ENCODE results near the gene F2RL3. TPM values are rescaled to one million over a fixed set of nuclear protein-coding genes. Genes with fewer than 3 reads are reported as not detected.
A peak's percentile ranks its signal among the peaks of the same experiment; 100 is the strongest.

The F2RL3 gene
- total and polyA plus RNA-seq, 5 experiments from 2014 or later = 0.24 TPM; not detected in 4

GRCh38 chr19:16890461-16891184 is 1.8 kb downstream of the F2RL3 start:
- Mint-ChIP-seq H3K4me3 (no peak overlapping the region), H3K9me3 (no peaks in the 10 kb centered on the region), H3K27me3 (peaks cover 0 to 40% (median 5%) of the 10 kb centered on the region in 5 donors), H3K27ac (peak overlapping the region in 1 of 10 donors; percentile 44), H3K4me1 (peaks cover 12 to 36% (median 27%) of the 10 kb centered on the region in 4 donors), H3K36me3 (no peaks in the 10 kb centered on the region)
- POLR2A ChIA-PET = no interaction called here
- no peak for DNase-seq
- ATAC-seq = no peak

DNA sequence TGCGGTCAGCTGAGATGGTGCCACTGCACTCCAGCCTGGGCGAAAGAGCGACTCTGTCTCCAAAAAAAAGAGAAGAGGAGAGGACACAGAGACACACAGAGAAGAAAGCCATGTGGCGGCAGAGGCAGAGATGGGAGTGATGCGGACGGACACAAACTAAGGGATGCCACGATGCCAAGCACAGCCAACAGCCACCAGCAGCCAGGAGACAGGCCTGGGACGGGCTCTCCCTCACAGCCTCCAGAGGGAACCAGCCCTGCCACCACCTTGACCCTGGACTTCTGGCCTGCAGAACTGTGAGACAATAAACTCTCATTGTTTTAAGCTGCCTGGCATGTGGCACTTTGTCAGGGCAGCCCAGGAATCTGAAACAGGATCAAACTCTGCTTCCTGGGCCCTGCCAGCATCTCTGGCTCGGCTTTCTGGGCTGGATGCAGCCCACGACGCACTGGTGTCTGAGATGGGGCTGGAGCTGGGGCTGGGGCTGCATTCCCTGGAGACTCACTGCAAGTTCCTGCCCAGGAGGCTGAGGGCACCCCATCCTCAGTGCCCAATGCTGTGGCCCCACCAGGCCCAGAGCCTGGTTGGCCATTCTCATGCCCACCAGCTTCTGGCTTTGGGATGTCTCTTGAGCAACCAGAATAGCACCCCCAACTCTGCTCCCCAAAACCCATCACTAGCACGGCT is 3.0 kb downstream of the F2RL3 start:
- peaks cover 12 to 36% (median 29%) of the 10 kb centered on the region in 4 donors for H3K4me1 Mint-ChIP-seq
- DNase-seq (no peak), ATAC-seq (no peak)
- POLR2A ChIA-PET = no interaction called here
- no peak overlapping the region for H3K27ac Mint-ChIP-seq
- peaks cover 0 to 40% (median 5%) of the 10 kb centered on the region in 5 donors for H3K27me3 Mint-ChIP-seq
- H3K4me3 Mint-ChIP-seq = no peak overlapping the region
- no peaks in the 10 kb centered on the region for H3K36me3 Mint-ChIP-seq
- no peaks in the 10 kb centered on the region for H3K9me3 Mint-ChIP-seq

DNA sequence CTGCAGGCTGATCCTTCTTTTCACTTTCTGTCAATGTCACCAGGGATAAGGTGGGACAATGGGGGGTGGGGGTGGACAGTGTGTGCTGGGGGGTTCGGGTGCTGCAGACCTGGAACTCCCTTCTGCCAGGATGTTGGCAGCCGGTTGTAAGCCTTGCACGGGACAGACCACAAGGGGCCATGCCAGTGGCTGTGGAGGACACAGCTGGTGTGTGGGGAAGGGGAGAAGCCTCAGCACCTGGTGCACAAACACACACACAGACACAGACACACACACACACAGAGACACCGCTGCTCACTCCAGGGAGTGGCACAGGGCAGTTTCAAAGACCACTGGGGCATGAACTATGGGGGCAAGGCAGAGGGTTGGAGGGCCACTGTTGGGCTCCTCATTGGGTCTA is 3.6 kb downstream of the F2RL3 start:
- POLR2A ChIA-PET = no interaction called here
- Mint-ChIP-seq H3K4me1 (peaks cover 12 to 36% (median 29%) of the 10 kb centered on the region in 4 donors), H3K4me3 (no peak overlapping the region), H3K27me3 (peaks cover 0 to 35% (median 5%) of the 10 kb centered on the region in 5 donors), H3K9me3 (no peaks in the 10 kb centered on the region), H3K27ac (peak overlapping the region in 1 of 10 donors; percentile 29), H3K36me3 (no peaks in the 10 kb centered on the region)
- no peak for DNase-seq
- no peak for ATAC-seq

- H3K27me3 Mint-ChIP-seq = peaks cover 0 to 31% (median 5%) of the 10 kb centered on the region in 5 donors
- H3K27ac Mint-ChIP-seq = peak overlapping the region in 2 of 10 donors; percentile 13 to 53
- H3K4me1 Mint-ChIP-seq = peaks cover 12 to 39% (median 30%) of the 10 kb centered on the region in 4 donors
- no peaks in the 10 kb centered on the region for H3K9me3 Mint-ChIP-seq
- ATAC-seq (no peak), DNase-seq (no peak)
- POLR2A ChIA-PET = interaction anchor here (0.6 kb wide), 1 partner anchor 17 kb away, joined by 3 read pairs; no protein-coding TSS in a partner anchor
- no peaks in the 10 kb centered on the region for H3K36me3 Mint-ChIP-seq
- peak overlapping the region in 5 of 10 donors; percentile 26 to 63 (median 48) for H3K4me3 Mint-ChIP-seq
These were observed 4.3 kb downstream of the F2RL3 start for GRCh38 chr19:16892868-16893685.

GRCh38 chr19:16893686-16893989 is 4.8 kb downstream of the F2RL3 start:
- POLR2A ChIA-PET = interaction anchor here (0.6 kb wide), 1 partner anchor 16 kb away, joined by 3 read pairs; no protein-coding TSS in a partner anchor
- H3K9me3 Mint-ChIP-seq = no peaks in the 10 kb centered on the region
- H3K4me3 Mint-ChIP-seq = peak overlapping the region in 3 of 10 donors; percentile 31 to 63 (median 49)
- H3K27me3 Mint-ChIP-seq = peaks cover 0 to 27% (median 3%) of the 10 kb centered on the region in 5 donors
- peak overlapping the region in 2 of 10 donors; percentile 53 to 55 for H3K27ac Mint-ChIP-seq
- DNase-seq = peak in 2 of 10 donors; percentile 11 to 23
- H3K36me3 Mint-ChIP-seq = no peaks in the 10 kb centered on the region
- H3K4me1 Mint-ChIP-seq = peaks cover 14 to 40% (median 32%) of the 10 kb centered on the region in 4 donors
- no peak for ATAC-seq

- POLR2A ChIA-PET = interaction anchor here (0.6 kb wide), 1 partner anchor 16 kb away, joined by 3 read pairs; no protein-coding TSS in a partner anchor
- peak overlapping the region in 2 of 10 donors; percentile 18 to 49 for H3K4me3 Mint-ChIP-seq
- no peaks in the 10 kb centered on the region for H3K36me3 Mint-ChIP-seq
- H3K9me3 Mint-ChIP-seq = no peaks in the 10 kb centered on the region
- peak overlapping the region in 1 of 10 donors; percentile 55 for H3K27ac Mint-ChIP-seq
- peaks cover 11 to 41% (median 32%) of the 10 kb centered on the region in 4 donors for H3K4me1 Mint-ChIP-seq
- H3K27me3 Mint-ChIP-seq = peaks cover 0 to 24% (median 3%) of the 10 kb centered on the region in 5 donors
- ATAC-seq (no peak), DNase-seq (no peak)
These were observed 5.3 kb downstream of the F2RL3 start for GRCh38 chr19:16894080-16894479.

- Mint-ChIP-seq H3K9me3 (no peaks in the 10 kb centered on the region), H3K27me3 (peaks cover 0 to 19% (median 3%) of the 10 kb centered on the region in 5 donors), H3K36me3 (no peaks in the 10 kb centered on the region), H3K27ac (peak overlapping the region in 4 of 10 donors; percentile 21 to 75 (median 63)), H3K4me1 (peaks cover 14 to 47% (median 40%) of the 10 kb centered on the region in 4 donors), H3K4me3 (peak overlapping the region; percentile 2 to 72 (median 52))
- DNase-seq (peak in 1 of 10 donors; percentile 58), ATAC-seq (no peak)
- POLR2A ChIA-PET = no interaction called here
These were observed 6.8 kb downstream of the F2RL3 start for GRCh38 chr19:16895467-16896145.

GRCh38 chr19:16896146-16897028 is 7.6 kb downstream of the F2RL3 start:
- ATAC-seq (peak; percentile 19 to 45), DNase-seq (peak in 5 of 10 donors; percentile 2 to 54 (median 10))
- Mint-ChIP-seq H3K4me1 (peaks cover 14 to 47% (median 40%) of the 10 kb centered on the region in 4 donors), H3K27ac (peak overlapping the region in 3 of 10 donors; percentile 51 to 72 (median 59)), H3K9me3 (no peaks in the 10 kb centered on the region), H3K36me3 (no peaks in the 10 kb centered on the region), H3K4me3 (peak overlapping the region; percentile 55 to 82 (median 70)), H3K27me3 (peaks cover 0 to 17% (median 3%) of the 10 kb centered on the region in 5 donors)
- POLR2A ChIA-PET = interaction anchor here (0.6 kb wide), 1 partner anchor 123 kb away, joined by 3 read pairs; no protein-coding TSS in a partner anchor

DNA sequence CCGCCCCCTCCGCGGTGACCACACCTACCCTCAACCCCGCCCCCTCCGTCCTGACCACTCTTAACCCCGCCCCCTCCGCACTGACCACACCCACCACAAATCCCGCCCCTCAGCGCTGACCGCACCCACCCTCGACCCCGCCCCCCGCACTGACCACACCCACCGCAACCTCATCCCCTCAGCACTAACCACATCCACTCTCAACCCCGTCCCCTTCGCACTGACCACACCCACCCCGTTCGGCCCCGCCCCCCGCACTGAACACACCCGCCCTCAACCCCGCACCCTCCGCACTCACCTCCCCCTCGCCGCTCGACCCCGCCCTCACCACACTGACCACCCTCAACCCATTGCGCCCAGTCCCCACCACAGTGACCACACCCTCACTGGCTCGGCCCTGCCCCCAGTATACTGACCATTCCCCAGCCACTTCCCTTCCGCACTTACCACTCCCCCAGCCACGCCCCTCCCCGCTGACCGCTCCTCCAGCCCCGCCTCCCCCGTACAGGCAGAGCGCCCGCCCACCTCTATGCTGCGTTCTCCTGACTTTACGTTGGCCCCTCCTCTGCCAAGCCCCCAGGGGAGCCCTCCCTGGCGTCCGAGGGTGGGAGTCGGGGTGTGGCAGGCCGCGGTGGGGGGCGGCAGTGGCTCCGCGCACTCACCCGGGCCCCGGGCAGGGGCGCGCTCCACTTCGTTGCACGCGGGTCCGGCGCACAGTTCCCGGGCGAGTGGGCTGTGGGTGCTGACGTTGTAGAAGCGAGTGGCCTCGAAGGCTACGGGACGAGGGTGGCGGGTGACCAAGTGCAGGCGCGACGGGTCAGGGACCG is 8.4 kb downstream of the F2RL3 start:
- Mint-ChIP-seq H3K27me3 (peaks cover 0 to 14% (median 3%) of the 10 kb centered on the region in 5 donors), H3K36me3 (no peaks in the 10 kb centered on the region), H3K4me1 (peaks cover 14 to 47% (median 40%) of the 10 kb centered on the region in 4 donors), H3K9me3 (no peaks in the 10 kb centered on the region), H3K4me3 (peak overlapping the region; percentile 22 to 83 (median 72)), H3K27ac (peak overlapping the region in 2 of 10 donors; percentile 29 to 51)
- ATAC-seq (peak; percentile 56 to 59), DNase-seq (peak; percentile 28 to 79 (median 48))
- POLR2A ChIA-PET = interaction anchor here (0.6 kb wide), 1 partner anchor 122 kb away, joined by 3 read pairs; no protein-coding TSS in a partner anchor

GRCh38 chr19:16897856-16898161 is 9.0 kb downstream of the F2RL3 start:
- ATAC-seq (peak; percentile 48 to 58), DNase-seq (peak in 3 of 10 donors; percentile 11 to 32 (median 25))
- Mint-ChIP-seq H3K4me1 (peaks cover 14 to 41% (median 39%) of the 10 kb centered on the region in 4 donors), H3K27me3 (peaks cover 0 to 9% (median 3%) of the 10 kb centered on the region in 5 donors), H3K9me3 (no peaks in the 10 kb centered on the region), H3K36me3 (no peaks in the 10 kb centered on the region), H3K4me3 (peak overlapping the region; percentile 58 to 84 (median 79)), H3K27ac (peak overlapping the region in 2 of 10 donors; percentile 29 to 72)
- POLR2A ChIA-PET = no interaction called here

Measured in naive thymus-derived CD8-positive, alpha-beta T cell (primary cell).